IPS-NIHi7 (cell line): ENCODE data around the gene FBXO44.

Source experiments
- DNase-seq: peaks from one replicate; pipeline ENCODE4 v3.0.0; 2012; ENCODE audit warnings: mixed read lengths; ENCODE audit errors: extremely low spot score

Gene FBXO44

DNA sequence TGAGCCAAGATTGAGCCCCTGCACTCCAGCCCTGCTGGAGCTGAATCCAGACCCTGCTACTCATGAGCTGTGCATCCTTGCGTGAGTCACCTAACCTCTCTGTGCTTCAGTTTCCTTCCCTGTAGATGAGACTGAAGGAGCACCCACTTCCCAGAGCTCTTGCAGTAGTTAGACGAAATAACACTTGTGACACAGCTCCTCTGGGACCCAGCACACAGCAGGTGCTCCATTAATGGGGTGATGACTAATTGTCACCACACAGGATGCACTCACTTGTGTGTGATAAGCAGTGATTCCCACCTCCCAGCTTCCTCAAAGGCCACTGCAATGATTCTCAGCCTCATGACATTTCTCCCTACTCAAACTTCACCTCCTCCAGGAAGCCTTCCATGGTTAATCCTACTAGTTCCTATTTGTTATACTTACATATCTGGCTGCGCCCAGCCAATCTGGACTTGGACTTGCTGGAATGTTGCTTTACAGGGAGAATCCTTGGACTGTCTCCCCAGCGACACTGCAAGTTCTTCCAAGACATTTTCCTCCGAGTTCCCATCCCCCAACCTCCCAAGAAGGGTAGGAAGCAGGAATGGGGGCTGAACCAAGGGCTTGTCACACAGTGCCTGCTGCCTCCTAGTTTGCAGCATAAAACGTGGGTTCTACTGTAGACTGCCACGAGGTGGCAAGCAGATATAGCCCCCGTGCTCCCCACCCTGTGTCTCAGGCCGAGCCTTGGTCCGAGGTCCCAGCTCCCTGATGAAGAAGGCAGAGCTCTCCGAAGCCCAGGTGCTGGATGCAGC, 54.1 kb downstream of the FBXO44 start:
- DNase-seq = no peak

DNA sequence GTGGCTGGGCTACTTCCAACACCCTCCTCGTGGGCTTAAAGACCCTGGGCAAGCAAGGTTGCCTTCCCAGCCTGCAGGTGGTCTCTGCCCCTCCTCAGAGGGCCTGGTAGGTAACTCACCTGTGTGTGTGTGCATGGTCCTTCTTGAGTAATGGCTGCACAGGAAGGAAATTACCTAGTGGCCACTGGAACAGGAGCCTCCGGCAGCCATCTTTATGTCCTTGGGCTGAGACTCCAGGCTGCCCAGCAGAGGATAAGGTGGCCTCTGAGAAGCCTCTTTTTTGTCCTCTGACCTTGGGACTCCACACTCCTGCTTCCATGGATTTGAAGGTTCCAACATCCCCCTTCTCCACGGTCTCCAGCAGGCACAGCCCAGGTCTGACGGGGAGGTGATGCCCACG, 56.8 kb downstream of the FBXO44 start:
- DNase-seq = no peak

DNA sequence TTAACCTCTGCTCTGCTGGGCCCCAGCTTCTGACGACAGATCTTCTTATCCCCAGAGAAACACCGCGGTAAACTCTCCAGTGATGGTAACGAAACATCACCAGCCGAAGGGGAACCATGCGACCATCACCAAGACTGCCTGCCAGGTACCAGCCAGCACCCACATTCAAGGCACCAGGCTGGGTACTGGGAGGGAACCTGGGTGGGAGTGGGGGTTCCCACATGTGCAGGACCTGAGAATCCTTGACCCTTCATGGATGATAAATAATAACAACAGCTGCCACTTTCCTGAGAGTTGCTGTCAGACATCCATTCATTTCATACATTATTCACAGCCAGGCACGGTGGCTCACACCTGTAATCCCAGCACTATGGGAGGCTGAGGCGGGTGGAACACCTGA, 57.6 kb downstream of the FBXO44 start:
- no peak for DNase-seq
